ENCODE measurements around the gene STARD13.

Gene STARD13

GRCh38 chr13:33284916-33285315 is 639 bp downstream of the STARD13 start:
- H3K4me3 ChIP-seq: peak overlapping the region; percentile 69
- DNase-seq (ENCODE audit: low spot score): no peak
- TF ChIP-seq CTCF (IDR thresholded peaks at IDR 0.05): no peak
- peak overlapping the region; percentile 88 to 91 for H3K27ac ChIP-seq

GRCh38 chr13:33284031-33284430 is 1.5 kb downstream of the STARD13 start:
- H3K4me3 ChIP-seq: peak overlapping the region; percentile 69
- H3K27ac ChIP-seq: peak overlapping the region; percentile 55 to 91
- no peak for TF ChIP-seq CTCF (IDR thresholded peaks at IDR 0.05)
- no peak for DNase-seq (ENCODE audit: low spot score)

GRCh38 chr13:33283195-33283911 is 2.2 kb downstream of the STARD13 start:
- no peak for TF ChIP-seq CTCF (IDR thresholded peaks at IDR 0.05)
- H3K4me3 ChIP-seq: peak overlapping the region; percentile 69
- H3K27ac ChIP-seq: peak overlapping the region in 1 of 2 donors; percentile 55
- DNase-seq (ENCODE audit: low spot score): no peak

GRCh38 chr13:33281951-33282595 is 3.5 kb downstream of the STARD13 start:
- Histone ChIP-seq H3K27ac (peak overlapping the region in 1 of 2 donors; percentile 85), H3K4me3 (peak overlapping the region; percentile 69)
- no peak for DNase-seq (ENCODE audit: low spot score)
- TF ChIP-seq CTCF (IDR thresholded peaks at IDR 0.05): no peak

GRCh38 chr13:33280923-33281322 is 4.6 kb downstream of the STARD13 start:
- H3K27ac ChIP-seq: peak overlapping the region in 1 of 2 donors; percentile 85
- TF ChIP-seq CTCF (IDR thresholded peaks at IDR 0.05): no peak
- H3K4me3 ChIP-seq: no peak overlapping the region
- no peak for DNase-seq (ENCODE audit: low spot score)

- TF ChIP-seq CTCF (IDR thresholded peaks at IDR 0.05): no peak
- Histone ChIP-seq H3K4me3 (peak overlapping the region; percentile 50), H3K27ac (peak overlapping the region; percentile 50 to 85)
Observed at GRCh38 chr13:33280279-33280905, 5.2 kb downstream of the STARD13 start.

More at GRCh38 chr13:33280279-33280905, 5.2 kb downstream of the STARD13 start:
- DNase-seq (ENCODE audit: low spot score): no peak
